HepG2 (cell line): Measurements from ENCODE around the gene ATP1A2. TPM values are rescaled to one million over a fixed set of nuclear protein-coding genes. Genes with fewer than 3 reads are reported as not detected.

Source experiments
- ATAC-seq: fragments of 200-7000 bp; cut with Tn5 transposase; 3 replicates; pipeline ENCODE4 v1.9.1; 2020; ENCODE audit warnings: mild to moderate bottlenecking, moderate library complexity
- BruUV-seq: library from RNA; stranded (reverse); fragments of 400-500 nt; replicated peaks from 2 replicates; lab custom pipeline; 2021; lab: Mats Ljungman, UMichigan
- CTCF ChIA-PET: fragments of 300-600 bp; formaldehyde crosslinking; extraction: SDS; loops from one replicate; lab custom pipeline; 2021; ENCODE audit warnings: low total read pairs, inconsistent platforms, low intra/inter-chr PET ratio; lab: Yijun Ruan, JAX
- POLR2A ChIA-PET: fragments of 350-600 bp; sonication (Branson Sonifier 250); formaldehyde crosslinking; loops from one replicate; lab custom pipeline; 2020; ENCODE audit warnings: antibody characterized with exemption, inconsistent platforms; lab: Yijun Ruan, JAX
- DNase-seq: peaks from one replicate; pipeline ENCODE4 v3.0.0-alpha.2; 2015; ENCODE audit warnings: low spot score
- FAIRE-seq: peaks from 3 replicates; lab custom pipeline; 2011; peaks lifted over from hg19 to GRCh38; lab: Jason Lieb, UNC
- H2AFZ ChIP-seq: one replicate; pipeline ENCODE4 v1.6.1; 2011; ENCODE audit warnings: low read length, inconsistent platforms
- H3K27ac ChIP-seq: fragments of 300-600 bp; 3 replicates; pipeline ENCODE4 v1.8.0; 2011; ENCODE audit warnings: mixed run types, mild to moderate bottlenecking, mixed read lengths, low read length, inconsistent platforms; ENCODE audit not compliant: insufficient read depth; ENCODE audit errors: extremely low read length
- H3K27me3 ChIP-seq, 2 experiments: fragments of 200-600 bp in 1 of 2; 2 replicates in 1 of 2; 3 replicates in 1 of 2; pipeline versions ENCODE4 v1.6.0 to v1.8.0; 2011; ENCODE audit warnings: low read length in 2 of 2, mild to moderate bottlenecking in 2 of 2, moderate library complexity in 2 of 2, inconsistent platforms in 1 of 2; ENCODE audit not compliant: insufficient read depth in 2 of 2, control insufficient read depth in 1 of 2
- H3K36me3 ChIP-seq, 2 experiments: fragments of 200-600 bp in 1 of 2; replicated peaks in 1 of 2; 2 replicates in 1 of 2; 3 replicates in 1 of 2; pipeline versions ENCODE4 v1.5.1 to v1.8.0; 2011; ENCODE audit warnings: low read length in 2 of 2, inconsistent platforms in 1 of 2; ENCODE audit not compliant: insufficient read depth in 2 of 2, control insufficient read depth in 1 of 2
- H3K4me1 ChIP-seq: 2 replicates; pipeline ENCODE4 v1.5.1; 2012; ENCODE audit warnings: low read length, inconsistent platforms; ENCODE audit not compliant: insufficient read depth
- H3K4me2 ChIP-seq: 2 replicates; pipeline ENCODE4 v1.6.0; 2011; ENCODE audit warnings: low read depth, low read length, inconsistent platforms
- H3K4me3 ChIP-seq, 3 experiments: fragments of 200-600 bp in 1 of 3; sonication (generic), shearing (Covaris generic) in 1 of 3; replicated peaks in 1 of 3; 2 replicates each; pipeline ENCODE4 v1.5.1; 2011 to 2016; ENCODE audit warnings: low read length in 3 of 3, inconsistent platforms in 2 of 3, low read depth in 2 of 3, mild to moderate bottlenecking in 2 of 3, control low read depth in 1 of 3, mixed read lengths in 1 of 3; ENCODE audit not compliant: insufficient read depth in 1 of 3
- H3K79me2 ChIP-seq: one replicate; pipeline ENCODE4 v1.6.1; 2011; ENCODE audit warnings: low read length, inconsistent platforms; ENCODE audit not compliant: insufficient read depth
- H3K9ac ChIP-seq: 2 replicates; pipeline ENCODE4 v1.6.0; 2011; ENCODE audit warnings: mild to moderate bottlenecking, low read depth, low read length, inconsistent platforms; ENCODE audit not compliant: insufficient read depth
- H3K9me3 ChIP-seq: 2 replicates; pipeline ENCODE4 v1.5.1; 2012; ENCODE audit warnings: mild to moderate bottlenecking, low read length
- H4K20me1 ChIP-seq: 2 replicates; pipeline ENCODE4 v1.6.0; 2011; ENCODE audit warnings: inconsistent platforms, mild to moderate bottlenecking, low read length, moderate library complexity; ENCODE audit not compliant: insufficient read depth
- FLYWCH1 ChIP-seq: sonication (generic); formaldehyde crosslinking; IDR thresholded peaks from 2 replicates; pipeline ENCODE4 v1.8.1; 2023; ENCODE audit warnings: mild to moderate bottlenecking, missing genetic modification reagents
- KLF12 ChIP-seq: sonication (generic); formaldehyde crosslinking; IDR thresholded peaks from 2 replicates; pipeline ENCODE4 v1.4.0; 2020; ENCODE audit warnings: missing genetic modification reagents, borderline replicate concordance
- MXD1 ChIP-seq: sonication (generic); formaldehyde crosslinking; IDR thresholded peaks from 2 replicates; pipeline ENCODE4 v1.4.0; 2020; ENCODE audit warnings: mild to moderate bottlenecking, missing genetic modification reagents
- NFKBIZ ChIP-seq: IDR thresholded peaks from 2 replicates; pipeline ENCODE4 v1.6.1; 2018; ENCODE audit warnings: missing genetic modification reagents, missing compliant biosample characterization
- PHB2 ChIP-seq: fragments of 450-650 bp; IDR thresholded peaks from 2 replicates; pipeline ENCODE4 v1.6.1; 2018; ENCODE audit not compliant: partially characterized antibody
- POGZ ChIP-seq: sonication (generic); formaldehyde crosslinking; IDR thresholded peaks from 2 replicates; pipeline ENCODE4 v1.4.0; 2020; ENCODE audit warnings: mild to moderate bottlenecking, missing genetic modification reagents
- TFE3 ChIP-seq: IDR thresholded peaks from 2 replicates; pipeline ENCODE4 v1.6.1; 2016
- YEATS4 ChIP-seq: sonication (generic); formaldehyde crosslinking; IDR thresholded peaks from 2 replicates; pipeline ENCODE4 v1.4.0; 2020; ENCODE audit warnings: missing genetic modification reagents, borderline replicate concordance
- ZFY ChIP-seq: sonication (generic); formaldehyde crosslinking; IDR thresholded peaks from 2 replicates; pipeline ENCODE4 v1.4.0; 2020; ENCODE audit warnings: missing genetic modification reagents
- ZNF256 ChIP-seq: sonication (generic); formaldehyde crosslinking; conservative IDR thresholded peaks from 2 replicates; pipeline ENCODE4 v1.4.0; 2020; ENCODE audit warnings: missing genetic modification reagents
- ZNF263 ChIP-seq: sonication (generic); formaldehyde crosslinking; IDR thresholded peaks from 2 replicates; pipeline ENCODE4 v1.4.0; 2020; ENCODE audit warnings: missing genetic modification reagents
- ZNF646 ChIP-seq: sonication (generic); formaldehyde crosslinking; IDR thresholded peaks from 2 replicates; pipeline ENCODE4 v1.9.0; 2021; ENCODE audit warnings: mild to moderate bottlenecking, missing genetic modification reagents
- ZNF777 ChIP-seq: sonication (generic); formaldehyde crosslinking; IDR thresholded peaks from 2 replicates; pipeline ENCODE4 v1.4.0; 2020; ENCODE audit warnings: missing genetic modification reagents
- ZSCAN25 ChIP-seq: sonication (generic); formaldehyde crosslinking; IDR thresholded peaks from 2 replicates; pipeline ENCODE4 v1.8.0; 2022; ENCODE audit warnings: mild to moderate bottlenecking, missing genetic modification reagents
- WGBS: methylation state at CpG from one replicate; pipeline ENCODE4 v1.1.6; 2017; ENCODE audit warnings: low lambda C conversion rate; 5-methylcytosine and 5-hydroxymethylcytosine counted together
- in situ Hi-C: cut with HindIII; loops from 2 replicates; pipeline ENCODE4 v1.10.0; 2017; ENCODE audit warnings: low pct_unique_long_range_greater_than_20kb; ENCODE audit not compliant: extremely low pct_ligation_motif_present
- intact Hi-C: fragments of 100-400 bp; cut with micrococcal nuclease; formaldehyde crosslinking; loops from one replicate; pipeline ENCODE4 v1.10.0; 2022; ENCODE audit not compliant: unreplicated experiment
- polyA plus RNA-seq, 8 experiments: library from polyadenylated mRNA; depleted of rRNA in 3 of 8; stranded (reverse) in 7 of 8; unstranded in 1 of 8; fragments of >200 nt; fragmentation: Illumina TruSeq in 4 of 8; extraction: Trizol in 4 of 8; gene quantifications; 2 replicates each; pipeline versions ENCODE4 v1.2.1 to v1.2.3, GENCODE V29; 2011 to 2016; ENCODE audit warnings: low read depth in 4 of 8, missing spikeins in 1 of 8, mixed read lengths in 1 of 8; ENCODE audit not compliant: insufficient read depth in 1 of 8
- total RNA-seq, 5 experiments: library from RNA; depleted of rRNA; stranded (reverse); fragments of >200 nt; fragmentation: Illumina TruSeq; extraction: Trizol; gene quantifications; 2 replicates each; pipeline ENCODE4 v1.2.3, GENCODE V29; 2016; ENCODE audit warnings: low read depth in 1 of 5

ATP1A2 gene
- total and polyA plus RNA-seq, 2 of the 13 experiments (the other 11 are each of a cell fraction or from before 2014, with no cell fraction given), result 0.16 TPM; not detected in 1

DNA sequence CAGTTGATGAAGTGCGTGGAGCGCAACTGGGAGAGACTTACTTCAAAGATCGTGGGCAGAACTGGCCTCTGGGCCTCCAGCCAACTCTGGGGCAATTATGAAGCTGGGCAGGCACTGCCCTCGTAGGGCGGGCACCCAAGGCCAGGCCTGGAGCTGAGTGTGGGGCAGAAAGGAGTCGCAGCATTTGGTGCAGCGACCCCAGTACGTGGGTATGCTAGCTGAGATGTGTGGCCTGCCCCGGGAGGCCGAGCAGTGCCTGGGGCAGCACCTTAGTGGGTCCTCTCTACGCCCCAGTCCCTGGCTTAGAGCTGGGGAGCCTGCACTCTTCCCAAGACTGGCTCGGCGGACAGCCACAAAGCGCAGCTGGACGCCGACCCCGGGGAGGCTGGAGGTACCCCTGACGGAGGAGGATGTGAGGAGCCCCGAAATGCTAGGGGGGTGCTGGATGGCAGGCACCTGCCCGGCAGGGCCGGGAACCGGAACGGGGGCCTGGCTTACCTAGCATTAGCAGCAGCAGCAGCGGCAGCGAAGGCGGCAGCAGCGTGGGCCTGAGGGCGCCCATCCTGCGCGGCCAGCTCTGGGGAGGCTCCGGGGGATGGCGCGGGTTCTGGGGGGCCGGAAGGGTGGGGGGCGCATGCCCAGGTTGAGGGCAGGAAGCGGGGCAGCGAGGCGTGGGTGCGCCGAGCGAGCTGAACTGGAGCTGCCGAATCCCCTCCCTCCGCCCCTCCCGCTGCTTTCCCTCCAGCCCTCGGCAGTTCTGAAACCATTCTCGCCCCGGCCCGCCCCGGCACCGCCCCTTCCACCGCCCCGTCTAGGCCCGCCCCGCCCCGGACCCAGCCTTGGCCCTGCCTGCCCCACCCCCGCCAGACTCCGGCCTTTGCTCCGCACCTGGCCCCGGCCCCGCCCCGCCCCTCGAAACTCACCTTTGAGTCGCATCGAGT is 17.4 kb upstream of the ATP1A2 start, which contains the start of gene IGSF8:
Gene IGSF8, minus strand, starts transcription at position 709 of the 941 bp plus-strand sequence. Its CDS starts 147 bp downstream, at position 562.
- H3K4me2 ChIP-seq, result peak within 1 kb of the TSS; percentile 100
- H2AFZ ChIP-seq, result peak within 1 kb of the TSS; percentile 76
- intact Hi-C loops, result no loop called here
- FAIRE-seq, result no peak
- peak; percentile 68 for DNase-seq
- WGBS, result 6% methylated on average over 21 of the region's 64 CpGs
- H3K9ac ChIP-seq, result peak within 1 kb of the TSS; percentile 78
- no peaks in the 10 kb centered on the region for H3K27me3 ChIP-seq
- BruUV-seq, result no TSS peak
- ChIA-PET CTCF (no interaction called here), POLR2A (interaction anchor here (0.6 to 2.2 kb wide), 12 partner anchors 9 to 187 kb away, joined by 3 to 14 read pairs (median 4); partner anchors contain the start of genes DCAF8, KCNJ10 and PEX19)
- H3K27ac ChIP-seq, result peak within 1 kb of the TSS; percentile 67
- no peaks in the 10 kb centered on the region for H4K20me1 ChIP-seq
- peaks cover under 1 to 5% of the 10 kb centered on the region in 2 experiments; a peak in 3 of 5 replicates for H3K36me3 ChIP-seq
- peak; percentile 71 for ATAC-seq
- peak within 1 kb of the TSS; percentile 70 to 85 (median 78) for H3K4me3 ChIP-seq
- peaks cover 84% of the 10 kb centered on the region for H3K4me1 ChIP-seq
- no peaks in the 10 kb centered on the region for H3K9me3 ChIP-seq
- H3K79me2 ChIP-seq, result peaks cover 18% of the 10 kb centered on the region
- in situ Hi-C loops, result no loop called here
- TF ChIP-seq PHB2, result no peak
- TF ChIP-seq MXD1, result 0 out of 2 replicates have a peak, but pooled peaks have one; percentile 47
- 0 out of 2 replicates have a peak, but pooled peaks have one; percentile 33 for TF ChIP-seq ZSCAN25 (CRISPR knock-in tag)
- TF ChIP-seq ZFY (CRISPR knock-in tag), result peak; percentile 63
- TF ChIP-seq FLYWCH1, result 0 out of 2 replicates have a peak, but pooled peaks have one; percentile 14
- 0 out of 2 replicates have a peak, but pooled peaks have one; percentile 34 for TF ChIP-seq YEATS4
- peak; percentile 17; the same call in 1 of the 2 replicates for TF ChIP-seq ZNF263
- no peak for TF ChIP-seq NFKBIZ (CRISPR knock-in tag)
- TF ChIP-seq POGZ (CRISPR knock-in tag), result 0 out of 2 replicates have a peak, but pooled peaks have one; percentile 16
- 0 out of 2 replicates have a peak, but pooled peaks have one; percentile 49 for TF ChIP-seq ZNF256 (CRISPR knock-in tag)
- 0 out of 2 replicates have a peak, but pooled peaks have one; percentile 15 for TF ChIP-seq TFE3 (CRISPR knock-in tag)
- 0 out of 2 replicates have a peak, but pooled peaks have one; percentile 63 for TF ChIP-seq KLF12 (CRISPR knock-in tag)
- peak; percentile 22; the same call in 1 of the 2 replicates for TF ChIP-seq ZNF777 (CRISPR knock-in tag)
- TF ChIP-seq ZNF646 (CRISPR knock-in tag), result no peak
